Endodermal cell (in vitro differentiated cells): ENCODE results near the gene NAGLU. TPM values are rescaled to one million over a fixed set of nuclear protein-coding genes. Genes with fewer than 3 reads are reported as not detected.
A peak's percentile ranks its signal among the peaks of the same experiment; 100 is the strongest.

Experiments used
- DNase-seq: peaks from one replicate; pipeline ENCODE4 v3.0.0-alpha.2; 2017
- H3K27ac ChIP-seq: 2 replicates; pipeline ENCODE4 v1.5.1; 2013; ENCODE audit warnings: mild to moderate bottlenecking, low read depth, low read length, moderate library complexity
- H3K27me3 ChIP-seq: 2 replicates; pipeline ENCODE4 v1.6.1; 2013; ENCODE audit warnings: mild to moderate bottlenecking, low read length, moderate library complexity; ENCODE audit not compliant: insufficient read depth, control insufficient read depth, poor library complexity, severe bottlenecking
- H3K36me3 ChIP-seq: 2 replicates; pipeline ENCODE4 v1.7.0; 2013; ENCODE audit warnings: mild to moderate bottlenecking, low read length, moderate library complexity; ENCODE audit not compliant: control insufficient read depth, insufficient read depth
- H3K4me1 ChIP-seq: one replicate; pipeline ENCODE4 v1.7.0; 2013; ENCODE audit warnings: low read length; ENCODE audit not compliant: control insufficient read depth, insufficient read depth
- H3K4me3 ChIP-seq: 2 replicates; pipeline ENCODE4 v1.5.1; 2013; ENCODE audit warnings: mild to moderate bottlenecking, low read length, moderate library complexity
- H3K9ac ChIP-seq: 2 replicates; pipeline ENCODE4 v1.6.1; 2013; ENCODE audit warnings: mild to moderate bottlenecking, low read length, moderate library complexity; ENCODE audit not compliant: poor library complexity, severe bottlenecking; ENCODE audit errors: extremely low read depth
- H3K9me3 ChIP-seq: 2 replicates; pipeline ENCODE4 v1.6.1; 2013; ENCODE audit warnings: mild to moderate bottlenecking, low read length, moderate library complexity; ENCODE audit not compliant: control insufficient read depth
- H3K27ac Mint-ChIP-seq: 2 replicates; pipeline ENCODE4 v1.8.0; 2020; ENCODE audit warnings: mixed read lengths
- H3K27me3 Mint-ChIP-seq: 2 replicates; pipeline ENCODE4 v1.8.0; 2021; ENCODE audit warnings: mild to moderate bottlenecking, mixed read lengths; ENCODE audit not compliant: insufficient read depth
- H3K36me3 Mint-ChIP-seq: 2 replicates; pipeline ENCODE4 v1.8.0; 2020; ENCODE audit warnings: low read depth, mixed read lengths
- H3K4me1 Mint-ChIP-seq: 2 replicates; pipeline ENCODE4 v1.8.0; 2020; ENCODE audit warnings: mixed read lengths
- H3K4me3 Mint-ChIP-seq: 2 replicates; pipeline ENCODE4 v1.8.0; 2020; ENCODE audit warnings: mild to moderate bottlenecking, moderate library complexity, mixed read lengths
- H3K9me3 Mint-ChIP-seq: 2 replicates; pipeline ENCODE4 v1.8.0; 2020; ENCODE audit warnings: mild to moderate bottlenecking, mixed read lengths
- WGBS, 2 experiments: methylation state at CpG; one replicate each; pipeline versions ENCODE4 v1.1.5 to v1.1.7; 2013; ENCODE audit warnings: missing lambda C conversion rate in 2 of 2, mixed read lengths in 1 of 2; ENCODE audit not compliant: insufficient coverage in 1 of 2, insufficient read length in 1 of 2; 5-methylcytosine and 5-hydroxymethylcytosine counted together
- total RNA-seq, 2 donors: library from RNA; stranded (reverse); fragmentation: NEBNext Ultra II Directional in 1 of 2; extraction: Animal tissue kit (Norgen Biotek cat#: 25700) in 1 of 2; gene quantifications; 2 replicates in 1 of 2; 3 replicates in 1 of 2; pipeline ENCODE4 v1.2.1, GENCODE V29; 2021
- TF ChIP-seq, protein P1 (sequence below): fragments of 200-600 bp; sonication (generic); conservative IDR thresholded peaks from 2 replicates; pipeline ENCODE4 v1.5.0; 2021; ENCODE audit warnings: antibody characterized with exemption, mild to moderate bottlenecking

NAGLU gene
- total RNA-seq, 2 donors from 2014 or later = 29.1 to 31.5 TPM

GRCh38 chr17:42568341-42569111 is 32.5 kb downstream of the NAGLU start:
- Histone ChIP-seq H3K9me3 (no peaks in the 10 kb centered on the region), H3K9ac (no peak overlapping the region), H3K36me3 (peaks cover 81% of the 10 kb centered on the region), H3K27ac (no peak overlapping the region), H3K4me3 (no peak overlapping the region), H3K4me1 (peaks cover 4% of the 10 kb centered on the region), H3K27me3 (no peaks in the 10 kb centered on the region)
- H3K9me3 Mint-ChIP-seq = no peaks in the 10 kb centered on the region
- DNase-seq = no peak
- peak overlapping the region; percentile 86 for H3K4me3 Mint-ChIP-seq
- TF ChIP-seq, protein P1, sequence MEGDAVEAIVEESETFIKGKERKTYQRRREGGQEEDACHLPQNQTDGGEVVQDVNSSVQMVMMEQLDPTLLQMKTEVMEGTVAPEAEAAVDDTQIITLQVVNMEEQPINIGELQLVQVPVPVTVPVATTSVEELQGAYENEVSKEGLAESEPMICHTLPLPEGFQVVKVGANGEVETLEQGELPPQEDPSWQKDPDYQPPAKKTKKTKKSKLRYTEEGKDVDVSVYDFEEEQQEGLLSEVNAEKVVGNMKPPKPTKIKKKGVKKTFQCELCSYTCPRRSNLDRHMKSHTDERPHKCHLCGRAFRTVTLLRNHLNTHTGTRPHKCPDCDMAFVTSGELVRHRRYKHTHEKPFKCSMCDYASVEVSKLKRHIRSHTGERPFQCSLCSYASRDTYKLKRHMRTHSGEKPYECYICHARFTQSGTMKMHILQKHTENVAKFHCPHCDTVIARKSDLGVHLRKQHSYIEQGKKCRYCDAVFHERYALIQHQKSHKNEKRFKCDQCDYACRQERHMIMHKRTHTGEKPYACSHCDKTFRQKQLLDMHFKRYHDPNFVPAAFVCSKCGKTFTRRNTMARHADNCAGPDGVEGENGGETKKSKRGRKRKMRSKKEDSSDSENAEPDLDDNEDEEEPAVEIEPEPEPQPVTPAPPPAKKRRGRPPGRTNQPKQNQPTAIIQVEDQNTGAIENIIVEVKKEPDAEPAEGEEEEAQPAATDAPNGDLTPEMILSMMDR = no peak
- H3K27me3 Mint-ChIP-seq = no peaks in the 10 kb centered on the region
- peaks cover 54% of the 10 kb centered on the region for H3K36me3 Mint-ChIP-seq
- H3K4me1 Mint-ChIP-seq = peaks cover 8% of the 10 kb centered on the region
- WGBS, 2 experiments = 91 to 96% methylated on average over 6 to 14 of the region's 14 CpGs
- H3K27ac Mint-ChIP-seq = peak overlapping the region; percentile 48

DNA sequence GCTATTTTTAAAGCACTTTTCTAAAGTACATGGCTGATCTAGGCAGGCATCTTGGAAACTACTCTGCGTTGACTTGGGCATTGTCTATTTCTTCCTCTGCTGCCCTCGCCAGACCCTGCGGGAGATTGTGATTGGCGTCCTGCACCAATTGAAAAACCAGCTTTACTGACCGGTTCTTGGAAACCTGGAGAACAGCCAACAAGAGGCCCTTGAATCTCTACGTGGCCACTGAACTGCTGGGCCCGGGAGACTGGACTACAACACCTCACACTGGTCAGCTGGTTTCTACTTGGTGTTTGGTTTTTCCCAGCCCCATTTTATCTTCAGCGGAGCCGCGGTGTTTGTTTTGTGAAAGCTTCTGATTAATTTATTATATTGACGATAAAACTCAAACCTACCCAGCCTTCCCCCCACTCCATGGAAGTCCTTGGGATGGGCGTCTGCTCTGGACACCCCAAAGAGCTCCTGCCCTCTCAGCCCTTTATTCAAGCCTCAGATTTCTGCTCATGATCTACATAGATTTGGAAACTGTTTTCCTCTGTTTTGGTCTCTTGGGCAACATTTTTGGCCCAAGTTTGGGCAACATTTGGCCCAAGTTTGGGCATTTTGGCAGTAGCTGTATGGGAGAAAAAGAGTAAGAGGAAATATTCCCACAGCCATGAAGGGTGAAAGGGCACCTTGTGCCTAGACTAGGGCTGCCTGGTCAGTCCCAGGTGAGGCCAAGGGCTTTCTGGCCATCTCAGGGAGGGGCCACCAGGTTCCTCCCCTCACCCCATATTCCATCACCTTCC is 35.6 kb downstream of the NAGLU start:
- Histone ChIP-seq H3K27ac (no peak overlapping the region), H3K9me3 (no peaks in the 10 kb centered on the region), H3K9ac (no peak overlapping the region), H3K4me1 (peaks cover 4% of the 10 kb centered on the region), H3K27me3 (no peaks in the 10 kb centered on the region), H3K4me3 (no peak overlapping the region), H3K36me3 (peaks cover 77% of the 10 kb centered on the region)
- H3K4me1 Mint-ChIP-seq = peaks cover 12% of the 10 kb centered on the region
- TF ChIP-seq, protein P1 = no peak
- no peaks in the 10 kb centered on the region for H3K27me3 Mint-ChIP-seq
- no peaks in the 10 kb centered on the region for H3K9me3 Mint-ChIP-seq
- no peak overlapping the region for H3K4me3 Mint-ChIP-seq
- no peak overlapping the region for H3K27ac Mint-ChIP-seq
- peaks cover 72% of the 10 kb centered on the region for H3K36me3 Mint-ChIP-seq
- DNase-seq = no peak
- 92 to 95% methylated on average over 8 to 9 of the region's 12 CpGs for WGBS, 2 experiments

DNA sequence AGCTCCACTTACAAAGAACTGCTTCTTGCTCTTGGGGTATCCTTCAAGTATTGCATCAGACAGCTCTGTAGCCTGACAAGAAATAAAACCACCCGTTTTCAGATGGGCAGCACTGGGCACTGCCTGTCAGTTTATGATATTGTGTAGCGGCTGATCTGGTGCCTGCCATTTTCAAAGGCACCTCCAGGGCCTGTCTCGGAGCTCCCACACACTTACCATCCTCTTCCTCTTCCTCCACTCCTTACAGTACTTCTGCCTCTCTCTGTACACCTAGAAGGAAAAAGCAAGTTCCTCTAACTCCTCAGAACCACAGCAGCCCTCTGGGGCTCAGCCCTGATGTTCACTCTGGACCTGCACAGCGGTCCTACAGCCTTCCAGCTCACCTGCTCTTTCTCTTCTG is 37.1 kb downstream of the NAGLU start:
- Mint-ChIP-seq H3K27me3 (no peaks in the 10 kb centered on the region), H3K4me1 (peaks cover 10% of the 10 kb centered on the region), H3K27ac (no peak overlapping the region), H3K9me3 (no peaks in the 10 kb centered on the region), H3K4me3 (no peak overlapping the region), H3K36me3 (peaks cover 69% of the 10 kb centered on the region)
- no peak overlapping the region for H3K27ac ChIP-seq
- 88 to 90% methylated on average over 4 of the region's 4 CpGs for WGBS, 2 experiments
- DNase-seq = no peak
- peaks cover 79% of the 10 kb centered on the region for H3K36me3 ChIP-seq
- H3K9me3 ChIP-seq = no peaks in the 10 kb centered on the region
- no peak overlapping the region for H3K9ac ChIP-seq
- no peaks in the 10 kb centered on the region for H3K27me3 ChIP-seq
- no peak overlapping the region for H3K4me3 ChIP-seq
- TF ChIP-seq, protein P1 = no peak
- no peaks in the 10 kb centered on the region for H3K4me1 ChIP-seq
